HG02763 (cell line): Measurements from ENCODE around the gene SIPA1L3.

Source experiments
- ATAC-seq: cut with Tn5 transposase; IDR thresholded peaks from one replicate; pipeline ENCODE4 v1.9.1; 2021; ENCODE audit warnings: mild to moderate bottlenecking, moderate library complexity; ENCODE audit not compliant: unreplicated experiment

Gene SIPA1L3

DNA sequence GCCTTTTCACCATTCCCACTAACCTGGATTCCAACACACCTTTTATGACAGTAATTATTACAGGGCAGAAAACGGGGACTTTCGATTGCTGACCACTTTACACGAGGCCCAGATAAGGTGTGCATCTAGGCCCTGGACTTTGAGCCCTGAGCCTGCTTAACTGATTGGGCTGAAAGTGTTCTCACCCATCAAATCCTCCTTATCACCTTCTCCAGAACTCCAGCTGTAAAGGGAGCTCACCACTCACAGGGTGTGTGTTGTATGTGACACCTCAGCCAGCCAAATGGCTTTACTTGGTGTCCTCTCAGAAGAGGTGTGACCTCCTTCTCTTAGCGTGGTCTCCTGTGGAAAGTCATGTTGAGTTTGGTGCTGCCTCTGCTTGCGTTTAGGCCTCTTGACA, 36.5 kb downstream of the SIPA1L3 start:
- no peak for ATAC-seq

- no peak for ATAC-seq
These were observed 39.1 kb downstream of the SIPA1L3 start for GRCh38 chr19:37946132-37946531.

- no peak for ATAC-seq
These were observed 40.8 kb downstream of the SIPA1L3 start for GRCh38 chr19:37947778-37948177.

DNA sequence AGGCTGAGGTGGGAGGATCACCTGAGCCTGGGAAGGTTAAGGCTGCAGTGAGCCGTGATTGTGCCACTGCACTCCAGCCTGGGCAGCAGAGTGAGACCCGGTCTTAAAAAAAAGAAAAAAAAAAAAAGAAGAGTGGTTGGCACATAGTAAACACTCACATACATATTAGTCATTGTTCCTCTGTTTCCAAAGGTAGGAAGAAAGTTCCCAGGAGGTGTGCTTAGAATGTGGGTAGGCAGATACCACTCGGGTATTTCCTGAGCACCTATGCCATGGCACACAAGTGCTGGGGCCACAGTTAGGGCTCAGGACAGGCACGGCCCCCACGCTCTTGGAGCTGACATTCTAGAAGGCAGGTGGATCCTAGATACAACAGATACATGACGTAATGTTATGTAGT, 41.4 kb downstream of the SIPA1L3 start:
- no peak for ATAC-seq

DNA sequence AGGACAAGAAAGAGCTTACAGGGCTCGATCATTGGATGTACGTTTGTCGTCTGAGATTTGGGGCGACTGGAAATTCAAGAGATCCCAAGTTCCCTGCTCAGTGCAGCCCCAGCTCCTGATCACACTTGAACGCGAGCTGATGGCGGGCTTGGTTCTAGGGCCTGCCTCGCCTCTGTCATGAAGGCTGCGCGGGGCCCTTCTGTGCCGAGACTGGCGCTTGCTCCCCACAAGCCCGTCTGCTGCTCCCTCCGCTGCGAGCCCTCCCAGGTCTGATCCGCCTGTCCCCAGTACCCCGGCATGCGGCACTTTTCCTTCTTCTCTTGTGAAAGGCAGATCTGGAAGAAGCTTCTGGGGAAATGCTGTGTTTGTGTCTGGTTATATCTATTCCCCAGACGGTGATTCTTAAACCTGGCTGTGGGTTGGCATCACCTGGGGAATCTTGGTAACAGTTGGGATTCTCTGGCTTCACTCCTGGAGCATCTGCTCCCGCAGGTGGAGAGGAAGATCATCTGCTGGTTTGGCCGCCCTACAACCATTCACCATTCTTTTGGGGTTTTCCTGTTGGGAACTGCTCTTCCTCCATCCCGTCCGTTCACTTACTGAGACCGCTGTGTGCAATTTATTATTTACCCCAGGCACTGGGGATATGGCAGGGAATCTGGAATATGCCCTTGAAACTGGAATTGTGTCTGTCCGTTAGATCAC, 43.6 kb downstream of the SIPA1L3 start:
- no peak for ATAC-seq

GRCh38 chr19:37951816-37952210, 44.8 kb downstream of the SIPA1L3 start:
- ATAC-seq = no peak

- no peak for ATAC-seq
These were observed 46.3 kb downstream of the SIPA1L3 start for GRCh38 chr19:37953171-37953917.

- ATAC-seq = no peak
These were observed 46.9 kb downstream of the SIPA1L3 start for GRCh38 chr19:37953918-37954303.

- no peak for ATAC-seq
These were observed 47.4 kb downstream of the SIPA1L3 start for GRCh38 chr19:37954421-37954874.

GRCh38 chr19:37955986-37956385, 49.0 kb downstream of the SIPA1L3 start:
- no peak for ATAC-seq

DNA sequence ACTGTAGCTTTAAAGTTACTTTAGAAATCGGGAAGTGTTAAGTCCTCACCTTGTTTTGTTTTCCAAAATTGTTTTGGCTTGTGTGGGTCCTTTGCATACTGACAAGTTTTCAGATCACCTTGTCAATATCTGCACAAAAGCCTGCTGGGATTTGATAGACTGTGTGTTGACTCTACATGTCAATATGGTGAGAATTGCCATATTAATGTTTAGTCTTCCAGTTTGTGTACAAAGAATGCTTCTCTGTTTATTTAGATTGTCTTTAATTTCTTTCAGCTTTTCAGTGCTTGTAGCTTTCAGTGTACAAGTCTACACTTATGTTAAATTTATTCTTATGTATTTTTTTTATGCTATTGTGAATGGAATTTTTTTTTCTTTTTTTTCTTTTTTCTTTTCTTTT, 50.2 kb downstream of the SIPA1L3 start:
- ATAC-seq = no peak

DNA sequence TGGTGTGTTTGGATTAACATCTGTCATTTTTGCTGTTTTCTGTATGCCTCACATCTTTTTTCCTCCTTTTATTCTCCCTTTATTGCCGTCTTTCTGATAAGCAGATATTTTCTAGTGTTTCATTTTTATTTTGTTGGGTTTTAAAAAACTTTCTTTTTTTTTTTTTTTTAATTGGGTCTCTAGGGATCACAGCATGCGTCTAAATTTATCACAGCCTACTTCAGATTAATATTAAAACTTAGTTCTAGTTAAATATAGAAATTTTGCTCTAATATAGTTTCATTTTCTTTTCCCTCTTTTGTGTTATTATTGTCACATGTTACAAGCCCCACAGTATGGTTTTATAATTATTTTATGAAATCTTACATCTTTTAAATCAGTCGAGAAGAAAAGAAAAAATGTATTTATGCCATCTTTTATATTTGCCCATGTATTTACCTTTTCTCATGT, 52.7 kb downstream of the SIPA1L3 start:
- no peak for ATAC-seq

- ATAC-seq = no peak
These were observed 54.2 kb downstream of the SIPA1L3 start for GRCh38 chr19:37961198-37961597.

DNA sequence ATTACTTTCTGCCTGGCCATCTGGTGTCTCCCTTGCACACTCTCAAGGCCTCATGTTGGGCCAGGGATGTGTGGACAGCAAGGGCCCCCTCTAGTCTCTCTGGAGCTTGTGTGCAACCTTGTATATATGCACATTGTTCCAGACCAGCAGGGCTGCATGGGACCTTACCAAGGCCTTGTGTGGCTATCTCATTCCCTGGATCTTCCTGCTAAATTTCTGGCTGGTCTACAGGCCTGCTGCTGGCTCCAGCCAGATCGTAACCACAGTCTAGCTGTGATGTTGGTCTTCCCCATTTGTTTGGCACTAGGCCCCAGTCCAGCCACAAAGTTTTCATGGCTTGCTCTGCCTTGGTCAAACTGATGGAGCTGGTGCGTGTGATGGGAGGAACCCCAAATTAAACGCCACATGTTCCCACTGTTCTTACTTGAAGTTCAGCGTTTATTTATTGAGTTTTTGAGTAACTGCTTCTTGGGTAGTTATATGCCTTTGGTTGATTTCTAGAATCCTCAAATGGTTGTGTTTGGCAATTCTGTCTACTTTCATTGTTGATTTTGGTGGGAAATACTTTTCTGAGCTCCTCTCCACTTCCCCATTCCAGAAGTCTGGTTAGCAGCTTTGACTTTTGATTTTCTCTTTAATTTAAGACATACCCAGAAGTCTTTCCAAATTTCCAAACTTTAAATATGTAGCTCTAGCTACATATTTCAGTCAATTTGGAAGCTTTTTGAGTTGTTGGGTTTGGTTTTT, 56.4 kb downstream of the SIPA1L3 start:
- no peak for ATAC-seq

- no peak for ATAC-seq
These were observed 57.1 kb downstream of the SIPA1L3 start for GRCh38 chr19:37964109-37964508.

- no peak for ATAC-seq
These were observed 59.2 kb downstream of the SIPA1L3 start for GRCh38 chr19:37966211-37966661.

- ATAC-seq = no peak
These were observed 59.7 kb downstream of the SIPA1L3 start for GRCh38 chr19:37966662-37967231.

GRCh38 chr19:37969695-37970094, 62.7 kb downstream of the SIPA1L3 start:
- ATAC-seq = no peak

GRCh38 chr19:37970699-37971098, 63.7 kb downstream of the SIPA1L3 start:
- no peak for ATAC-seq

GRCh38 chr19:37972803-37973202, 65.8 kb downstream of the SIPA1L3 start:
- ATAC-seq = no peak

DNA sequence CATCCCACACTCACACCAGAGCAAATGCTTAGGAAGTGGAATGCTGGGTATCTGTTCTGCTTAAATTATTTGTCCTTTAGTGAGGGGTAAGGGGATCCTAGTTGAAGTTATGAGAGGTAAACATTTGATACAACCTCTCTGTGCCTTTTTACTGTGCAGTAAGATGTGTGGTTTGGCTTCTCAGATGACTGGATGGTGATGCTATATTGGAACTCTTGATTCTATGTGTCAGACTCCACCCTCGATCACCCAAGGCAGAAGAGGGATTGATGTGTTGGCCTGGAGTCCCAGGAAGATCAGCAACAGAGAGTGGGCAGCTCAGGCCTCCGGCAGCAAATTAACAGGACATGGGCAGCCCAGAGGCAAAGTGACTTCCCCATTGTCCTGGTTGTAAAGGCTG, 66.7 kb downstream of the SIPA1L3 start:
- no peak for ATAC-seq
